Measurements from ENCODE around the gene KCNK4. TPM values are rescaled to one million over a fixed set of nuclear protein-coding genes. Genes with fewer than 3 reads are reported as not detected.

The KCNK4 gene
- total RNA-seq, 2 experiments from 2014 or later: not detected

DNA sequence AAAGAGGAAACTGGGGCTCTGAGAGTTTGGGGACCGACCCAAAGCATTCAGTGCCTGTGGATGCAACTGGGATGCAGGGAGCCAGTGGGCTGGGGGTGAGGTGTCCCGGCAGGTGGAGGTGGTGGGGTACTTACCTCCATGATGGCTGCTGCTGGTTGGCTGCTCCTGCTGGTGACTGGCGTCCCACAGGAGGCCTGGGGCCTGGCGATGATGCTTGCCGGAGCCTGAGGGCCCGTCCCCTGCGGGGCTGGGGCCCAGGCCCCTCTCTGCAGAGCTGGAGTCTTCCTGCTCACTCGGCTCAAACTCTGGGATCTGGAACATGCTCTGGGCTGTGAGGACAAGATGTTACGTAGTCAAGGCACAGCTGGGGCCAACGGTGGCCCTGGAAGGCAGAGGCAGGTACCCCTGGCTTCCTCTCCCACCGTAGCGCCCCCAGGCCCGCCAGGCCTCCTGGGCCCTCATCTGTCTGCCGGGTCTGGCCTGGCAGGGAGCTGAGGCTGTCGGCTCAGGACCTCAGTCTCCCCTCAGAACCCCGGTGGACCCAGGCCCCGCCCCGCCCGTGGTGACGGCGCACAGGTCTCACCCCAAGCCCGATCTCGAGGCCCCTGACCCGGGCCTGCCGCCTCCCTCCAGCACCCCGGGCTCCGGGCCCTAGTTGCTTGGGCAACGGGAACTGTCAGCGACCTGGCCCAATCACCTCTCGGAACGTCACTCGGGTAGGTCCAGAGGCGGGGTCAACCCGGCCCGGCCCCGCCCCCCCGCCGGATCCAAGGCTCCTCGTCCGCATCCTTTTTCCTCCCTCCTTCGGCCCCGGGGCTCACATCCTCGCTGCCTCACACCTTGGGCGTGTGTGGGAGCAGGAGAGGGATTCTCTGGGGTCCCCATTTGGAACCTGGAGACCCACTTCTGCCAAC is 6.8 kb upstream of the KCNK4 start, which contains the start of gene BAD:
TSS of gene BAD (minus strand) at position 618 of the 914 bp plus-strand sequence. CDS start at position 321, 297 bp downstream.
- Mint-ChIP-seq H3K4me1 (peaks cover 18% of the 10 kb centered on the region), H3K27ac (peak within 1 kb of the TSS; percentile 85), H3K27me3 (no peaks in the 10 kb centered on the region), H3K4me3 (peak within 1 kb of the TSS; percentile 77), H3K9me3 (ENCODE audit: low read depth) (no peaks in the 10 kb centered on the region), H3K36me3 (ENCODE audit: low read depth) (peaks cover 6% of the 10 kb centered on the region)
- peak; percentile 97 for DNase-seq
- peak; percentile 88 for ATAC-seq
- intact Hi-C loops (cut with DNase I, micrococcal nuclease): loop anchor here (1.0 to 2.0 kb wide), 4 partner anchors 33 to 298 kb away; partner anchors contain the start of genes FKBP2 (in 1 of the 2), OTUB1 (in 1 of the 2), PPP1R14B (in 1 of the 2) and TRMT112 (in 1 of the 2)
- POLR2A ChIA-PET: interaction anchor here (1.0 to 1.3 kb wide), 3 partner anchors 13 to 15 kb away, joined by 3 to 5 read pairs (median 4); no protein-coding TSS in a partner anchor
- CTCF ChIA-PET: interaction anchor here (0.7 to 4.7 kb wide), 8 partner anchors 12 to 80 kb away, joined by 3 to 27 read pairs (median 5); partner anchors contain the start of genes CATSPERZ, ESRRA, NUDT22 and TRPT1

DNA sequence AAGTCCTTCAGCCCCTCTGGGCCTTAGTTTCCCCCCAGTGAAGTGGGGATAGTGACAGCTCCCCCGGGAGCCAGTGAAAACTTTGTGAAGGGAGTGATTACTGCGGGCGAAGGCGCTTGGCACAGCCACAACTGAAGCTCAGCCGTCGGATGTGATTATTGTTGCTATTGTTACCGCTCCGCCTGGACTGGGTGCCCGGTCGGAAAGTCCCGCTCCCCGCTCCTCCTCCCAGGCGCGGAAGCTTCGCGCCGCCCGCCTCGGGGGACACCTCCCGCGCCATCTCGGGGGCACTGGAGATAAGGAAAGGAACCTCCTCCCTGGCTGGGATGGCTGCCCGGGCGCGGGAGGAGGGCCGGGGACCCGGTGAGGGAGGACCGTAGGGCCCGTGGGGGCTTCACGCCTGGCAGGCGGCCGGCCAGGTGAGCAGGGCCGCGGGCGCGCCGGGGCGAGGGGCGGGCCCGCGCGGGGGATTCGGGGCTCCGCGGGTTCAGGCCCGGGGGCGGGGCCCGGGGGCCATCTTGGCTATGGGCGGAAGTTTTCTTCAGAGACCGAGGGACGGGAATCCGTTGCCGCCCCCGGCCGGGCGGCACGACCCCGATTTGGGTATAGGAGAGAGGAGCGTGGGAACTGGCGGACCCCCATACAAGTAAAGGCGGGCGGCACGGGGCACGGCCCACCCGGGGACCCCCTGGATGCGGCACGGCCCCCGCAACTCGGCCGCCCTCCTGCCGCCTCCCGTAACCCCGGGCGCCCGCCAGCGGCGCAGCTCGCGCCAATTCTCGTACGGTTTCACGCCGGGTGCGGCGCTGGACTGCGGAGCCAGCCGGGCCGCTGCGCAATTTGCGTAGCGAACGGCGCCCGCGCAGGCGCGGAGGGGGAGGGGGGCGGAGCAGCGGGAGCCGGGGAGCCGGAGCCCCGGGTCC is 5.9 kb upstream of the KCNK4 start, which contains the start of gene GPR137:
TSS of gene GPR137 (plus strand) at position 887 of the 923 bp plus-strand sequence. CDS start 677 bp downstream, outside the sequence.
- DNase-seq (peak; percentile 92), ATAC-seq (peak; percentile 64)
- intact Hi-C loops (cut with DNase I, micrococcal nuclease): loop anchor here (1.0 to 2.0 kb wide), 16 partner anchors 15 to 347 kb away; partner anchors contain the start of genes ESRRA (in 2 of the 2), FKBP2 (in 2 of the 2), TRMT112 (in 2 of the 2) and COX8A (in 1 of the 2)
- Mint-ChIP-seq H3K27ac (peak within 1 kb of the TSS; percentile 85), H3K27me3 (peaks cover under 1% of the 10 kb centered on the region), H3K36me3 (ENCODE audit: low read depth) (peaks cover 6% of the 10 kb centered on the region), H3K9me3 (ENCODE audit: low read depth) (no peaks in the 10 kb centered on the region), H3K4me3 (peak within 1 kb of the TSS; percentile 77), H3K4me1 (peaks cover 18% of the 10 kb centered on the region)
- CTCF ChIA-PET: interaction anchor here (0.8 to 4.7 kb wide), 4 partner anchors 15 to 81 kb away, joined by 3 to 27 read pairs (median 8); partner anchors contain the start of genes CATSPERZ and ESRRA
- POLR2A ChIA-PET: interaction anchor here (1.1 to 1.3 kb wide), 2 partner anchors 14 to 15 kb away, joined by 4 to 5 read pairs; no protein-coding TSS in a partner anchor

DNA sequence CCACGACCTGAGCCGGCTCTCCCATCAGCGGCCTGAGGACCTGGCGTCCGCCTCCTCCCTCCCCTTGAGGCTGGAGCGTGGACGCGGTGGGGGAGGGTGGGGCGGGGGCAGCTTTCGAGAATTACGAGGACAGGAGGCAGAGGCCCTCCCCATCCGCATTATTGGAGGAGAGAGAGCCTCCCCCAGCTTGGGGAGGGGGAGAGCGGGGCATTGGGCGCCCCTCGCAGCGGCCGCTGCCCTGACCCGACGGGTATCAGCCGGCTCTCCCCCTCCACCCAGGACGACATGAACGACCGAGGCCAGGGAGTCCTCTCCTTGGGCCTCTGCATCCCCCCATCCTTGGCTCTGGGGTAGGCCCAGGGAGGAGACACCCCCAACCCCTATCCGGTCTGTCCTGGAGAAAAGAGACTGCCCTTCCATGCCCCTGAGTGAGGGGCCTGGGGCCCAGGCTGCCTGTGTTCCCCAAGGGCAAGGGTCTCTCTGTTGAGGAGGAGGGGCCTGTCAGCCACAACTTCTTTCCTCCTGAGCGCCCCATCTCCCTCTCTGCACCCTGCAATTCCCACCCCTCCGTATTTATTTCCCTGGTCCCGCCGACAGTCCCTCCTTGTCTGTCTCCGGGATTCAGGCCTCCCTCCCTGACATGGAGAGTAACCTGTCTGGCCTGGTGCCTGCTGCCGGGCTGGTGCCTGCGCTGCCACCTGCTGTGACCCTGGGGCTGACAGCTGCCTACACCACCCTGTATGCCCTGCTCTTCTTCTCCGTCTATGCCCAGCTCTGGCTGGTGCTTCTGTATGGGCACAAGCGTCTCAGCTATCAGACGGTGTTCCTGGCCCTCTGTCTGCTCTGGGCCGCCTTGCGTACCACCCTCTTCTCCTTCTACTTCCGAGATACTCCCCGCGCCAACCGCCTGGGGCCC is 5.0 kb upstream of the KCNK4 start:
- intact Hi-C loops (cut with DNase I, micrococcal nuclease): loop anchor here (1.0 to 2.0 kb wide), 15 partner anchors 16 to 348 kb away; partner anchors contain the start of genes ESRRA (in 2 of the 2), FKBP2 (in 2 of the 2), COX8A (in 1 of the 2) and DNAJC4 (in 1 of the 2)
- Mint-ChIP-seq H3K4me3 (peak overlapping the region; percentile 77), H3K27ac (peak overlapping the region; percentile 56), H3K36me3 (ENCODE audit: low read depth) (peaks cover 6% of the 10 kb centered on the region), H3K4me1 (peaks cover 20% of the 10 kb centered on the region), H3K9me3 (ENCODE audit: low read depth) (no peaks in the 10 kb centered on the region), H3K27me3 (peaks cover 9% of the 10 kb centered on the region)
- ATAC-seq (no peak), DNase-seq (peak; percentile 63)
- ChIA-PET POLR2A (no interaction called here), CTCF (interaction anchor here (1.0 to 4.7 kb wide), 3 partner anchors 15 to 419 kb away, joined by 3 to 27 read pairs (median 12); partner anchors contain the start of genes CATSPERZ and ESRRA)

DNA sequence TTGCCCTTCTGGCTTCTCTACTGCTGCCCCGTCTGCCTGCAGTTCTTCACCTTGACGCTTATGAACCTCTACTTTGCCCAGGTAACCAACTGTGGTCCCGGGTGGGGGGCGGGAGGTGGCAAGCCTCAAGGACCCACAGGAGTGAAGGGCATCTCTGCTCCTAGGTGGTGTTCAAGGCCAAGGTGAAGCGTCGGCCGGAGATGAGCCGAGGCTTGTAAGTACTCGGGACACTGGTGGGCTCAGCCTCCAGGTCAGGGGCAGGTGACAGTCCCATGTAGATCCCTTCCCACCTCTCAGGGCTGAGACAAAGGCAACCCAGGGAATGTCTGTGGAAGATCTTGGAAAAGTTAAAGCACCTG is 4.3 kb upstream of the KCNK4 start:
- DNase-seq (no peak), ATAC-seq (no peak)
- Mint-ChIP-seq H3K27me3 (peaks cover 9% of the 10 kb centered on the region), H3K27ac (peak overlapping the region; percentile 56), H3K36me3 (ENCODE audit: low read depth) (peaks cover 4% of the 10 kb centered on the region), H3K4me1 (peaks cover 20% of the 10 kb centered on the region), H3K4me3 (peak overlapping the region; percentile 69), H3K9me3 (ENCODE audit: low read depth) (no peaks in the 10 kb centered on the region)
- ChIA-PET CTCF (interaction anchor here (1.0 to 1.5 kb wide), 3 partner anchors 14 to 418 kb away, joined by 3 to 9 read pairs (median 5); partner anchors contain the start of gene CATSPERZ), POLR2A (interaction anchor here (0.6 kb wide), 1 partner anchor 420 kb away, joined by 14 read pairs; no protein-coding TSS in a partner anchor)
- intact Hi-C loops (cut with DNase I, micrococcal nuclease): no loop called here

DNA sequence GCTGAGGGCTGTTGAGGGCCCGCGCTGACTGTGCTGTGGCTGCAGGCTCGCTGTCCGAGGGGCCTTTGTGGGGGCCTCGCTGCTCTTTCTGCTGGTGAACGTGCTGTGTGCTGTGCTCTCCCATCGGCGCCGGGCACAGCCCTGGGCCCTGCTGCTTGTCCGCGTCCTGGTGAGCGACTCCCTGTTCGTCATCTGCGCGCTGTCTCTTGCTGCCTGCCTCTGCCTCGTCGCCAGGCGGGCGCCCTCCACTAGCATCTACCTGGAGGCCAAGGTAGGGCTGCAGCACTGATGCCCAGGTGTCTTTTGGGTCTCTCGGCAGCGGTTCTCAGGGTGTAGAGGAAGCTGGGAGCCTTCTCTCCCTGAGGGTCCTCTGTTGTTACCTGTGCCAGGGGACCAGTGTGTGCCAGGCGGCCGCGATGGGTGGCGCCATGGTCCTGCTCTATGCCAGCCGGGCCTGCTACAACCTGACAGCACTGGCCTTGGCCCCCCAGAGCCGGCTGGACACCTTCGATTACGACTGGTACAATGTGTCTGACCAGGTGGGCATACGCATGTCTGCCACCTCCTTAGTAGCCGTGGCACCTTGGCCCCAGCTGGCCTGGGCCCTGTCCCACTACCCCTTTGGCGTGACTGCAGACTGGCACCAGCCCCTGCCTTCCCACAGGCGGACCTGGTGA is 3.3 kb upstream of the KCNK4 start:
- Mint-ChIP-seq H3K27me3 (peaks cover 11% of the 10 kb centered on the region), H3K9me3 (ENCODE audit: low read depth) (no peaks in the 10 kb centered on the region), H3K36me3 (ENCODE audit: low read depth) (peaks cover 2% of the 10 kb centered on the region), H3K4me1 (peaks cover 18% of the 10 kb centered on the region), H3K27ac (no peak overlapping the region), H3K4me3 (no peak overlapping the region)
- ChIA-PET CTCF (interaction anchor here (1.0 to 1.5 kb wide), 2 partner anchors 13 to 17 kb away, joined by 5 to 9 read pairs; partner anchors contain the start of gene CATSPERZ), POLR2A (no interaction called here)
- ATAC-seq (no peak), DNase-seq (no peak)
- intact Hi-C loops (cut with DNase I, micrococcal nuclease): no loop called here

DNA sequence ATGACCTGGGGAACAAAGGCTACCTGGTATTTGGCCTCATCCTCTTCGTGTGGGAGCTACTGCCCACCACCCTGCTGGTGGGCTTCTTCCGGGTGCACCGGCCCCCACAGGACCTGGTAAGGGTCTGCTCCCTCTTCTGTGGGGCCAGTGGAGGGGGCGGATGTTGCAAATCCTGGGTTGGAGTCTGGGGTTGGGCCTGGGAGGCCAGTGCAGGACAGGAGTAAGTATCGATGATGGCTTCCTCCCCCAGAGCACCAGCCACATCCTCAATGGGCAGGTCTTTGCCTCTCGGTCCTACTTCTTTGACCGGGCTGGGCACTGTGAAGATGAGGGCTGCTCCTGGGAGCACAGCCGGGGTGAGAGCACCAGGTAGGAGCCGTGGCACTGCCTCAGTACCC is 2.8 kb upstream of the KCNK4 start:
- H3K27me3 Mint-ChIP-seq: peaks cover 16% of the 10 kb centered on the region
- H3K27ac Mint-ChIP-seq: no peak overlapping the region

DNA sequence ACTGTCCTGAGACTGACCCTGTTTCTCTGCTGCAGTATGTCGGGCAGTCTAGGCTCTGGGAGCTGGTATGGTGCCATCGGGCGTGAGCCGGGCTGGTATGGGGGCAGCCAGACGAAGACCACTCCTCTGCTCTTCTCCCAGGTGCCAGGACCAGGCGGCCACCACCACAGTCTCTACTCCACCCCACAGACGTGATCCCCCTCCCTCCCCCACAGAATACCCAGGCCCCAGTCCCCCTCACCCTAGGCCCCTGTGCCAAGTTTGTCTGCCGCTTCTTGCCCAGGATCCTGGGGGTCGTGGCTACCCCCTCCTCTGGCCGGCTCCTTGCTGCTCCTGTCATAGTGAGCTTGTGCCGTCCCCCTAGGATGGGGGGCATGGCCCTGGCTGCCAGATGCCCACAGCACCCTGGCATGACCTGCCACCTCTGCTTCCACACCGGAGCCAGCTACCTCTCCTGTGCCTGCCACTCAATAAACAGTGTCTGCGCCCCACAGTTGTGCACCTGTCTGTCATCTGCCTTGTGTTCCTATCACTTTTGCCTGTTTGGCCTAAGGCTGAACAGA is 2.0 kb upstream of the KCNK4 start:
- no peak for DNase-seq
- Mint-ChIP-seq H3K9me3 (ENCODE audit: low read depth) (no peaks in the 10 kb centered on the region), H3K4me1 (peaks cover 11% of the 10 kb centered on the region), H3K36me3 (ENCODE audit: low read depth) (no peaks in the 10 kb centered on the region), H3K4me3 (no peak overlapping the region), H3K27ac (no peak overlapping the region), H3K27me3 (peaks cover 21% of the 10 kb centered on the region)
- CTCF ChIA-PET: interaction anchor here (2.0 to 3.0 kb wide), 2 partner anchors 12 to 15 kb away, joined by 12 to 13 read pairs; no protein-coding TSS in a partner anchor
- ATAC-seq: no peak
- POLR2A ChIA-PET: no interaction called here
- intact Hi-C loops (cut with DNase I, micrococcal nuclease): no loop called here

More for the DNA sequence above, 2.8 kb upstream of the KCNK4 start:
- ChIA-PET CTCF (interaction anchor here (1.5 kb wide), 1 partner anchor 16 kb away, joined by 9 read pairs; no protein-coding TSS in a partner anchor), POLR2A (no interaction called here)
- DNase-seq: no peak
- H3K4me3 Mint-ChIP-seq: no peak overlapping the region
- intact Hi-C loops (cut with DNase I, micrococcal nuclease): no loop called here
- H3K9me3 Mint-ChIP-seq (ENCODE audit: low read depth): no peaks in the 10 kb centered on the region
- no peak for ATAC-seq
- no peaks in the 10 kb centered on the region for H3K36me3 Mint-ChIP-seq (ENCODE audit: low read depth)
- peaks cover 12% of the 10 kb centered on the region for H3K4me1 Mint-ChIP-seq

DNA sequence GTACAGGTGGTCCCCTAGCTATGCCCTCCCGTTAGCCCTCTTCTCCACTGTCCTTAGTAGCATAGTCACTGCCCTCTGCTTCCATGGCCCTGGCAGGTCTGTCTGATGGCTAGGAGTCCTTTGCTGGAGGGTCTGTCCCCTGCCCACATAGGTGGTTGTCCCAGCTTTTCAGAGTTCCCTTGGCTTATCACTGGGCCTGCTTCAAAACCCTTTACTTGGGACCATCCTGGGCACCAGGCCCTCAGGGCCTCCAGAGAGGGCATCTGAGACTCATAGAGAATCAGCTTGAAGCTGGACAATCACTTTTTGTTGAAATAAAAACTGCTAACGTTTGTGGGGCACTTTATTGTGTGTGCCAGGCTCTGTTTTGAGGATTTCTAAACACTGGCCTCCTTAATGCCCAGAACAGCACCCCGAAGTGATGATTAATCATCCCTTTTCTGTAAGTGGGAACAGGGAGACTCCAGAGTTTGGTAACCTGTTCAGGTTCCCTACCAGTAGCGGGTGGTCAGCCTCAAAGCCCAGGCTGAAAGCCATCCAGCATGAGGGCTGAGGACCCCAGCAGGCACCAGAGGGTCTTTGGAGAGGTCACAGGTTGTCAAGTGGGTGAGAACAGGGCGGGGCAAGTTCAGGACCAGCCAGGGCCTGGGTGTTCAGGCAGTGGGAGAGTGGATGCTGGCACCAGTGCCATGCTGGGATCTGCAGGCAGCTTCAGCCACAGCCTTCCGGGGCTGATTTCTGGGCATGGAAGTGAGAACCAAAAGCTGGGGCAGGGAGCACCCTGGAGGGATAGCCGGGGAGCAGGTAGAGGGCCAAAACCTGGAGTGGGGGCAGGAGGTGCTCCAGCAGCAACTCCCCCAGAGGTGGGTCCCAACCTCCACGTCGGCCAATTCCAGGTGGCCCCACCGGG is 495 bp upstream of the KCNK4 start:
- no peak overlapping the region for H3K27ac Mint-ChIP-seq
- intact Hi-C loops (cut with DNase I, micrococcal nuclease): no loop called here
- peaks cover 32% of the 10 kb centered on the region for H3K27me3 Mint-ChIP-seq
- H3K4me1 Mint-ChIP-seq: peaks cover 11% of the 10 kb centered on the region
- CTCF ChIA-PET: interaction anchor here (0.6 to 3.0 kb wide), 3 partner anchors 10 to 905 kb away, joined by 3 to 13 read pairs (median 12); no protein-coding TSS in a partner anchor
- no peaks in the 10 kb centered on the region for H3K9me3 Mint-ChIP-seq (ENCODE audit: low read depth)
- no peaks in the 10 kb centered on the region for H3K36me3 Mint-ChIP-seq (ENCODE audit: low read depth)
- no peak for DNase-seq
- peak overlapping the region; percentile 7 for H3K4me3 Mint-ChIP-seq
- ATAC-seq: no peak
- POLR2A ChIA-PET: no interaction called here
